ENCODE results near the gene OXSR1. TPM values are rescaled to one million over a fixed set of nuclear protein-coding genes. Genes with fewer than 3 reads are reported as not detected.
A peak's percentile ranks its signal among the peaks of the same experiment; 100 is the strongest.

The OXSR1 gene
- total and polyA plus RNA-seq, 2 of the 13 experiments (the other 11 are each of a cell fraction or from before 2014, with no cell fraction given) = 27.4 to 32.6 TPM

DNA sequence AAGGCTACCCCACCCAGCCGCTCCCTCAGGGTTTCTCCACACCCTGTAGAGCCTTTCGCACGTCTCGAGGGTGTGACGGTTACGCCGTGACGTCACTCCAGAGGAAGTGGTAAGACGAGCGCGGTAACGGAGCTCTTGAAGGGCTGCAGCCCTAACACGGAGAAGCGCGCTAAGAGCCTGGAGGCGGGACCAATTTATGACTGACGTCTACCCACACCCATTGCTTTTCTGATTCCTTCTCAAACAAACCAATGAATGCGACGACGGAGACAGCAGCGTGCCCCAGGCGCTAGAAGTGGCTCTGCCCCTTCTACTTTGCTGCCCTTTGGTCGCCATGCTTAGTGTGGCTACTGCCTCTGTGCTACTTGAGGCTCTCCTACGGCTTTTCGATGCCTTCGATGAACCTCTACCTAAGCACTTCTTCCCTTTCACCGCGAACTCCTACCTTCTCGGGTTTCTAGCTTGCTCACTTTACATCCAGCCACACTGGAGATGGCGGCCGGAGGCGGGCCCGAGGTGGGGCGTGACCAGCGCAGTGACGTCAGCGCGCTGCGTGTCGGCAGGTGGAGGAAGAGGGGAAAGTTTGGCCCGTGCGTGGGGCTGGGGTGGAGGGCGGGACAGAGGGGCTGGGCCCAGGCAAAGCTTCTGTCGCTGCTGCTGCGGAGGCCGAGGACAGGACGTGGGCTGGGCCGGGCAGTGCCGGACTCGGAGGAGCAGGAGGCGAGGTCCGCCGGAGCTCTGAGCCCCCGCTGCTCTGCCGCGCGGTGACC, at the start of gene OXSR1 (continued):
- TF ChIP-seq, protein P1, sequence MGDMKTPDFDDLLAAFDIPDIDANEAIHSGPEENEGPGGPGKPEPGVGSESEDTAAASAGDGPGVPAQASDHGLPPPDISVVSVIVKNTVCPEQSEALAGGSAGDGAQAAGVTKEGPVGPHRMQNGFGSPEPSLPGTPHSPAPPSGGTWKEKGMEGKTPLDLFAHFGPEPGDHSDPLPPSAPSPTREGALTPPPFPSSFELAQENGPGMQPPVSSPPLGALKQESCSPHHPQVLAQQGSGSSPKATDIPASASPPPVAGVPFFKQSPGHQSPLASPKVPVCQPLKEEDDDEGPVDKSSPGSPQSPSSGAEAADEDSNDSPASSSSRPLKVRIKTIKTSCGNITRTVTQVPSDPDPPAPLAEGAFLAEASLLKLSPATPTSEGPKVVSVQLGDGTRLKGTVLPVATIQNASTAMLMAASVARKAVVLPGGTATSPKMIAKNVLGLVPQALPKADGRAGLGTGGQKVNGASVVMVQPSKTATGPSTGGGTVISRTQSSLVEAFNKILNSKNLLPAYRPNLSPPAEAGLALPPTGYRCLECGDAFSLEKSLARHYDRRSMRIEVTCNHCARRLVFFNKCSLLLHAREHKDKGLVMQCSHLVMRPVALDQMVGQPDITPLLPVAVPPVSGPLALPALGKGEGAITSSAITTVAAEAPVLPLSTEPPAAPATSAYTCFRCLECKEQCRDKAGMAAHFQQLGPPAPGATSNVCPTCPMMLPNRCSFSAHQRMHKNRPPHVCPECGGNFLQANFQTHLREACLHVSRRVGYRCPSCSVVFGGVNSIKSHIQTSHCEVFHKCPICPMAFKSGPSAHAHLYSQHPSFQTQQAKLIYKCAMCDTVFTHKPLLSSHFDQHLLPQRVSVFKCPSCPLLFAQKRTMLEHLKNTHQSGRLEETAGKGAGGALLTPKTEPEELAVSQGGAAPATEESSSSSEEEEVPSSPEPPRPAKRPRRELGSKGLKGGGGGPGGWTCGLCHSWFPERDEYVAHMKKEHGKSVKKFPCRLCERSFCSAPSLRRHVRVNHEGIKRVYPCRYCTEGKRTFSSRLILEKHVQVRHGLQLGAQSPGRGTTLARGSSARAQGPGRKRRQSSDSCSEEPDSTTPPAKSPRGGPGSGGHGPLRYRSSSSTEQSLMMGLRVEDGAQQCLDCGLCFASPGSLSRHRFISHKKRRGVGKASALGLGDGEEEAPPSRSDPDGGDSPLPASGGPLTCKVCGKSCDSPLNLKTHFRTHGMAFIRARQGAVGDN (CRISPR knock-in tag; IDR thresholded peaks at IDR 0.05) = peak; percentile 89
- peak; percentile 87 for TF ChIP-seq ZNF121 (CRISPR knock-in tag; IDR thresholded peaks at IDR 0.05)
- TF ChIP-seq SPEN (CRISPR knock-in tag; IDR thresholded peaks at IDR 0.05; ENCODE audit: low read depth) = peak; percentile 47
- TF ChIP-seq, protein P2, sequence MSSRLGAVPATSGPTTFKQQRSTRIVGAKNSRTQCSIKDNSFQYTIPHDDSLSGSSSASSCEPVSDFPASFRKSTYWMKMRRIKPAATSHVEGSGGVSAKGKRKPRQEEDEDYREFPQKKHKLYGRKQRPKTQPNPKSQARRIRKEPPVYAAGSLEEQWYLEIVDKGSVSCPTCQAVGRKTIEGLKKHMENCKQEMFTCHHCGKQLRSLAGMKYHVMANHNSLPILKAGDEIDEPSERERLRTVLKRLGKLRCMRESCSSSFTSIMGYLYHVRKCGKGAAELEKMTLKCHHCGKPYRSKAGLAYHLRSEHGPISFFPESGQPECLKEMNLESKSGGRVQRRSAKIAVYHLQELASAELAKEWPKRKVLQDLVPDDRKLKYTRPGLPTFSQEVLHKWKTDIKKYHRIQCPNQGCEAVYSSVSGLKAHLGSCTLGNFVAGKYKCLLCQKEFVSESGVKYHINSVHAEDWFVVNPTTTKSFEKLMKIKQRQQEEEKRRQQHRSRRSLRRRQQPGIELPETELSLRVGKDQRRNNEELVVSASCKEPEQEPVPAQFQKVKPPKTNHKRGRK (CRISPR knock-in tag; IDR thresholded peaks at IDR 0.05) = no peak
- TF ChIP-seq IRX3 (CRISPR knock-in tag; IDR thresholded peaks at IDR 0.05; ENCODE audit: borderline replicate concordance, low read depth) = peak; percentile 18; the same call in 1 of the 2 replicates
- no peak; the same call in 1 of the 2 replicates for TF ChIP-seq SAFB2 (CRISPR knock-in tag; IDR thresholded peaks at IDR 0.05; ENCODE audit: borderline replicate concordance, low read depth)
- TF ChIP-seq, protein P3, sequence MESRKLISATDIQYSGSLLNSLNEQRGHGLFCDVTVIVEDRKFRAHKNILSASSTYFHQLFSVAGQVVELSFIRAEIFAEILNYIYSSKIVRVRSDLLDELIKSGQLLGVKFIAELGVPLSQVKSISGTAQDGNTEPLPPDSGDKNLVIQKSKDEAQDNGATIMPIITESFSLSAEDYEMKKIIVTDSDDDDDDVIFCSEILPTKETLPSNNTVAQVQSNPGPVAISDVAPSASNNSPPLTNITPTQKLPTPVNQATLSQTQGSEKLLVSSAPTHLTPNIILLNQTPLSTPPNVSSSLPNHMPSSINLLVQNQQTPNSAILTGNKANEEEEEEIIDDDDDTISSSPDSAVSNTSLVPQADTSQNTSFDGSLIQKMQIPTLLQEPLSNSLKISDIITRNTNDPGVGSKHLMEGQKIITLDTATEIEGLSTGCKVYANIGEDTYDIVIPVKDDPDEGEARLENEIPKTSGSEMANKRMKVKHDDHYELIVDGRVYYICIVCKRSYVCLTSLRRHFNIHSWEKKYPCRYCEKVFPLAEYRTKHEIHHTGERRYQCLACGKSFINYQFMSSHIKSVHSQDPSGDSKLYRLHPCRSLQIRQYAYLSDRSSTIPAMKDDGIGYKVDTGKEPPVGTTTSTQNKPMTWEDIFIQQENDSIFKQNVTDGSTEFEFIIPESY (CRISPR knock-in tag; IDR thresholded peaks at IDR 0.05) = no peak
- TF ChIP-seq, protein P4, sequence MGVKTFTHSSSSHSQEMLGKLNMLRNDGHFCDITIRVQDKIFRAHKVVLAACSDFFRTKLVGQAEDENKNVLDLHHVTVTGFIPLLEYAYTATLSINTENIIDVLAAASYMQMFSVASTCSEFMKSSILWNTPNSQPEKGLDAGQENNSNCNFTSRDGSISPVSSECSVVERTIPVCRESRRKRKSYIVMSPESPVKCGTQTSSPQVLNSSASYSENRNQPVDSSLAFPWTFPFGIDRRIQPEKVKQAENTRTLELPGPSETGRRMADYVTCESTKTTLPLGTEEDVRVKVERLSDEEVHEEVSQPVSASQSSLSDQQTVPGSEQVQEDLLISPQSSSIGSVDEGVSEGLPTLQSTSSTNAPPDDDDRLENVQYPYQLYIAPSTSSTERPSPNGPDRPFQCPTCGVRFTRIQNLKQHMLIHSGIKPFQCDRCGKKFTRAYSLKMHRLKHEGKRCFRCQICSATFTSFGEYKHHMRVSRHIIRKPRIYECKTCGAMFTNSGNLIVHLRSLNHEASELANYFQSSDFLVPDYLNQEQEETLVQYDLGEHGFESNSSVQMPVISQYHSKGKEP (CRISPR knock-in tag; IDR thresholded peaks at IDR 0.05) = peak; percentile 48; the same call in 1 of the 2 replicates
- TF ChIP-seq ZFP82 (CRISPR knock-in tag; IDR thresholded peaks at IDR 0.05; ENCODE audit: borderline replicate concordance) = peak; percentile 29; the same call in 1 of the 2 replicates
- TF ChIP-seq RFX3 (CRISPR knock-in tag; IDR thresholded peaks at IDR 0.05) = no peak
- TF ChIP-seq PAX8 (CRISPR knock-in tag; IDR thresholded peaks at IDR 0.05; ENCODE audit: borderline replicate concordance) = peak; percentile 60; the same call in 1 of the 2 replicates
- TF ChIP-seq, protein P5, sequence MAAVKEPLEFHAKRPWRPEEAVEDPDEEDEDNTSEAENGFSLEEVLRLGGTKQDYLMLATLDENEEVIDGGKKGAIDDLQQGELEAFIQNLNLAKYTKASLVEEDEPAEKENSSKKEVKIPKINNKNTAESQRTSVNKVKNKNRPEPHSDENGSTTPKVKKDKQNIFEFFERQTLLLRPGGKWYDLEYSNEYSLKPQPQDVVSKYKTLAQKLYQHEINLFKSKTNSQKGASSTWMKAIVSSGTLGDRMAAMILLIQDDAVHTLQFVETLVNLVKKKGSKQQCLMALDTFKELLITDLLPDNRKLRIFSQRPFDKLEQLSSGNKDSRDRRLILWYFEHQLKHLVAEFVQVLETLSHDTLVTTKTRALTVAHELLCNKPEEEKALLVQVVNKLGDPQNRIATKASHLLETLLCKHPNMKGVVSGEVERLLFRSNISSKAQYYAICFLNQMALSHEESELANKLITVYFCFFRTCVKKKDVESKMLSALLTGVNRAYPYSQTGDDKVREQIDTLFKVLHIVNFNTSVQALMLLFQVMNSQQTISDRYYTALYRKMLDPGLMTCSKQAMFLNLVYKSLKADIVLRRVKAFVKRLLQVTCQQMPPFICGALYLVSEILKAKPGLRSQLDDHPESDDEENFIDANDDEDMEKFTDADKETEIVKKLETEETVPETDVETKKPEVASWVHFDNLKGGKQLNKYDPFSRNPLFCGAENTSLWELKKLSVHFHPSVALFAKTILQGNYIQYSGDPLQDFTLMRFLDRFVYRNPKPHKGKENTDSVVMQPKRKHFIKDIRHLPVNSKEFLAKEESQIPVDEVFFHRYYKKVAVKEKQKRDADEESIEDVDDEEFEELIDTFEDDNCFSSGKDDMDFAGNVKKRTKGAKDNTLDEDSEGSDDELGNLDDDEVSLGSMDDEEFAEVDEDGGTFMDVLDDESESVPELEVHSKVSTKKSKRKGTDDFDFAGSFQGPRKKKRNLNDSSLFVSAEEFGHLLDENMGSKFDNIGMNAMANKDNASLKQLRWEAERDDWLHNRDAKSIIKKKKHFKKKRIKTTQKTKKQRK (IDR thresholded peaks at IDR 0.05; ENCODE audit: low read length) = no peak
- TF ChIP-seq ZNF446 (CRISPR knock-in tag; IDR thresholded peaks at IDR 0.05) = peak; percentile 32; the same call in 1 of the 2 replicates
- TF ChIP-seq TBX3 (IDR thresholded peaks at IDR 0.05; ENCODE audit: borderline replicate concordance) = peak; percentile 33; the same call in 1 of the 2 replicates
